GM12878 (cell line): ENCODE results near the gene RPGRIP1L. TPM values are rescaled to one million over a fixed set of nuclear protein-coding genes. Genes with fewer than 3 reads are reported as not detected.

Source experiments
- ATAC-seq: fragments of 200-7000 bp; cut with Tn5 transposase; 3 replicates; pipeline ENCODE4 v1.9.1; 2020; ENCODE audit warnings: mild to moderate bottlenecking, moderate library complexity
- BruUV-seq: library from RNA; stranded (reverse); fragments of 400-500 nt; replicated peaks from 2 replicates; lab custom pipeline; 2021; lab: Mats Ljungman, UMichigan
- CTCF ChIA-PET: fragments of 300-600 bp; sonication (Branson Sonifier 250); formaldehyde crosslinking; extraction: SDS; loops from one replicate; lab custom pipeline; 2021; ENCODE audit warnings: inconsistent platforms; lab: Yijun Ruan, JAX
- POLR2A ChIA-PET: fragments of 350-600 bp; formaldehyde crosslinking; extraction: SDS; loops from one replicate; lab custom pipeline; 2021; ENCODE audit warnings: inconsistent platforms; lab: Charles Lee
- RAD21 ChIA-PET: fragments of 300-600 bp; sonication (Branson Sonifier 250); formaldehyde crosslinking; loops from one replicate; lab custom pipeline; 2023; ENCODE audit warnings: antibody characterized with exemption; ENCODE audit not compliant: unreplicated experiment; lab: Charles Lee
- SMC1A ChIA-PET: fragments of 300-600 bp; sonication (Branson Sonifier 250); formaldehyde crosslinking; loops from one replicate; lab custom pipeline; 2023; ENCODE audit not compliant: unreplicated experiment, uncharacterized antibody; lab: Charles Lee
- DNase-seq: peaks from one replicate; pipeline ENCODE4 v3.0.0-alpha.2; 2011; ENCODE audit warnings: low read depth, low spot score
- FAIRE-seq: peaks from 3 replicates; lab custom pipeline; 2011; peaks lifted over from hg19 to GRCh38; lab: Jason Lieb, UNC
- H2AFZ ChIP-seq: 2 replicates; pipeline ENCODE4 v1.6.0; 2011; ENCODE audit warnings: low read depth, low read length, control low read depth; ENCODE audit not compliant: control insufficient read depth
- H3K27ac ChIP-seq: 2 replicates; pipeline ENCODE4 v1.5.1; 2011; ENCODE audit warnings: control low read depth; ENCODE audit not compliant: control insufficient read depth, insufficient read depth
- H3K27me3 ChIP-seq, 2 experiments: replicated peaks in 1 of 2; 2 replicates each; pipeline versions ENCODE4 v1.6.0 to v1.6.1; 2011; ENCODE audit warnings: low read length in 1 of 2; ENCODE audit not compliant: control insufficient read depth in 2 of 2, insufficient read depth in 2 of 2
- H3K36me3 ChIP-seq, 2 experiments: 2 replicates each; pipeline ENCODE4 v1.5.1; 2011; ENCODE audit warnings: low read length in 1 of 2; ENCODE audit not compliant: control insufficient read depth in 2 of 2, insufficient read depth in 2 of 2
- H3K4me1 ChIP-seq: 2 replicates; pipeline ENCODE4 v1.6.1; 2011; ENCODE audit warnings: mild to moderate bottlenecking, low read length, moderate library complexity, mixed read lengths; ENCODE audit not compliant: control insufficient read depth, insufficient read depth
- H3K4me2 ChIP-seq: 2 replicates; pipeline ENCODE4 v1.6.0; 2011; ENCODE audit warnings: control low read depth; ENCODE audit not compliant: control insufficient read depth, insufficient read depth
- H3K4me3 ChIP-seq: fragments of 200-600 bp; sonication (generic); 2 replicates; pipeline ENCODE4 v1.5.1; 2016
- H3K79me2 ChIP-seq: 2 replicates; pipeline ENCODE4 v1.6.0; 2011; ENCODE audit warnings: low read length; ENCODE audit not compliant: control insufficient read depth, insufficient read depth
- H3K9ac ChIP-seq: 2 replicates; pipeline ENCODE4 v1.8.0; 2011; ENCODE audit warnings: low read length, control low read depth, mixed read lengths; ENCODE audit not compliant: control insufficient read depth, insufficient read depth
- H3K9me3 ChIP-seq: replicated peaks from 3 replicates; pipeline ENCODE4 v1.5.1; 2011; ENCODE audit warnings: mild to moderate bottlenecking, low read length; ENCODE audit not compliant: control insufficient read depth, insufficient read depth
- H4K20me1 ChIP-seq: 2 replicates; pipeline ENCODE4 v1.6.0; 2011; ENCODE audit not compliant: control insufficient read depth, insufficient read depth
- CHD2 ChIP-seq: IDR thresholded peaks from 2 replicates; pipeline ENCODE4 v1.6.1; 2011; ENCODE audit warnings: low read depth, low read length, improper control_type of control experiment, borderline replicate concordance
- EED ChIP-seq: sonication (generic); IDR thresholded peaks from 2 replicates; pipeline ENCODE4 v1.6.1; 2016; ENCODE audit warnings: antibody characterized with exemption, low read depth
- EGR1 ChIP-seq, 2 experiments: IDR thresholded peaks; 1 replicate in 1 of 2; 2 replicates in 1 of 2; pipeline ENCODE4 v1.6.1; 2011 to 2012; ENCODE audit warnings: low read depth in 2 of 2, low read length in 2 of 2, borderline replicate concordance in 1 of 2, mild to moderate bottlenecking in 1 of 2, moderate library complexity in 1 of 2
- HDGF ChIP-seq: fragments of 450-650 bp; IDR thresholded peaks from 2 replicates; pipeline ENCODE4 v1.6.1; 2016; ENCODE audit warnings: antibody characterized with exemption
- IKZF1 ChIP-seq: fragments of 450-650 bp; conservative IDR thresholded peaks from 2 replicates; pipeline ENCODE4 v1.6.1; 2017; ENCODE audit warnings: antibody characterized with exemption, mild to moderate bottlenecking
- MAX ChIP-seq: IDR thresholded peaks from 2 replicates; pipeline ENCODE4 v1.6.1; 2012; ENCODE audit warnings: low read depth, low read length, improper control_type of control experiment
- MXI1 ChIP-seq: fragments of 150-350 bp; IDR thresholded peaks from 2 replicates; pipeline ENCODE4 v1.6.1; 2011; ENCODE audit warnings: low read depth, mild to moderate bottlenecking, inconsistent platforms, low read length, improper control_type of control experiment
- NBN ChIP-seq: fragments of 450-650 bp; IDR thresholded peaks from 2 replicates; pipeline ENCODE4 v1.6.1; 2016
- NR2C1 ChIP-seq: fragments of 450-650 bp; IDR thresholded peaks from 2 replicates; pipeline ENCODE4 v1.6.1; 2017; ENCODE audit warnings: antibody characterized with exemption, mild to moderate bottlenecking, moderate library complexity
- SIN3A ChIP-seq: IDR thresholded peaks from 2 replicates; pipeline ENCODE4 v1.6.1; 2012; ENCODE audit warnings: low read depth, low read length, improper control_type of control experiment
- SREBF2 ChIP-seq: IDR thresholded peaks from 2 replicates; pipeline ENCODE4 v1.6.1; 2012; ENCODE audit warnings: mild to moderate bottlenecking, low read length
- SRF ChIP-seq, 2 experiments: IDR thresholded peaks; 2 replicates each; pipeline ENCODE4 v1.6.1; 2011; ENCODE audit warnings: low read depth in 2 of 2, low read length in 2 of 2, mild to moderate bottlenecking in 1 of 2, moderate library complexity in 1 of 2
- YBX1 ChIP-seq: fragments of 450-650 bp; IDR thresholded peaks from 2 replicates; pipeline ENCODE4 v1.6.1; 2016; ENCODE audit warnings: antibody characterized with exemption
- whole genome bisulfite sequencing: methylation state at CpG from one replicate; pipeline ENCODE4 v1.1.6; 2016; ENCODE audit warnings: low lambda C conversion rate; ENCODE audit not compliant: insufficient replicate concordance, insufficient coverage; ENCODE audit errors: missing lambda C conversion rate; 5-methylcytosine and 5-hydroxymethylcytosine counted together
- in situ Hi-C: fragments of 300-500 bp; cut with MboI; formaldehyde crosslinking; loops from 9 replicates; pipeline ENCODE4 v1.14.3; 2018; ENCODE audit warnings: mixed read lengths
- intact Hi-C: fragments of 100-400 bp; cut with micrococcal nuclease; formaldehyde crosslinking; loops from one replicate; pipeline ENCODE4 v1.14.2; 2022; ENCODE audit not compliant: unreplicated experiment
- polyA plus RNA-seq, 11 experiments: library from polyadenylated mRNA; depleted of rRNA in 4 of 11; unstranded in 6 of 11; stranded (reverse) in 5 of 11; fragments of >200 nt; fragmentation: Nextera tagmentation in 4 of 11; fragmentation: Illumina TruSeq in 1 of 11; extraction: Ambion mirVana in 4 of 11; extraction: Trizol in 1 of 11; gene quantifications; 1 replicate in 1 of 11; 2 replicates in 10 of 11; pipeline versions ENCODE4 v1.2.1 to v1.2.3, GENCODE V29; 2011 to 2016; ENCODE audit warnings: inconsistent platforms in 2 of 11, missing spikeins in 2 of 11, low read depth in 1 of 11
- total RNA-seq, 4 experiments: library from RNA; depleted of rRNA in 3 of 4; stranded (reverse); fragments of >200 nt in 3 of 4; fragmentation: Illumina TruSeq in 1 of 4; extraction: Trizol in 1 of 4; gene quantifications; 2 replicates each; pipeline versions ENCODE4 v1.2.1 to v1.2.3, GENCODE V29; 2013 to 2021
- TF ChIP-seq, protein P1 (sequence below): IDR thresholded peaks from 2 replicates; pipeline ENCODE4 v1.6.1; 2011; ENCODE audit warnings: mild to moderate bottlenecking, low read depth, low read length, moderate library complexity; ENCODE audit not compliant: insufficient replicate concordance
- TF ChIP-seq, protein P2 (sequence below): fragments of 150-350 bp; IDR thresholded peaks from 2 replicates; pipeline ENCODE4 v1.6.1; 2014; ENCODE audit warnings: mild to moderate bottlenecking, low read depth, low read length

The RPGRIP1L gene
- total and polyA plus RNA-seq, 10 of the 15 experiments (the other 5 are each of a cell fraction or from before 2014, with no cell fraction given), result 3.5 to 9.6 (median 4.4) TPM

- Histone ChIP-seq H3K4me1 (no peaks in the 10 kb centered on the region), H3K9me3 (no peaks in the 10 kb centered on the region), H3K4me3 (no peak overlapping the region), H3K4me2 (no peak overlapping the region), H4K20me1 (no peaks in the 10 kb centered on the region), H3K27me3 (no peaks in the 10 kb centered on the region), H3K36me3 (no peaks in the 10 kb centered on the region), H3K9ac (no peak overlapping the region), H3K27ac (no peak overlapping the region), H2AFZ (no peak overlapping the region), H3K79me2 (no peaks in the 10 kb centered on the region)
- SMC1A ChIA-PET, result interaction anchor here (0.6 kb wide), 1 partner anchor 27 kb away, joined by 3 read pairs; no protein-coding TSS in a partner anchor
- in situ Hi-C loops (no loop called here), intact Hi-C loops (no loop called here)
- CTCF ChIA-PET, result interaction anchor here (0.6 to 1.0 kb wide), 2 partner anchors 69 to 1431 kb away, joined by 3 read pairs; no protein-coding TSS in a partner anchor
- POLR2A ChIA-PET, result no interaction called here
- FAIRE-seq (no peak), ATAC-seq (no peak; the same call in 2 of the 3 replicates), DNase-seq (no peak)
- TF ChIP-seq EED (no peak), EGR1 (IDR thresholded peaks at IDR 0.05; ENCODE audit: borderline replicate concordance in 1 of 2, low read depth in 2 of 2, low read length in 2 of 2) (no peak), SREBF2 (no peak), SRF (IDR thresholded peaks at IDR 0.05; ENCODE audit: low read depth in 2 of 2, low read length in 2 of 2) (no peak), HDGF (no peak), MAX (no peak)
- WGBS, result 48% methylated on average over 3 of the region's 3 CpGs
- no TSS peak for BruUV-seq
- RAD21 ChIA-PET, result no interaction called here
Observed at GRCh38 chr16:53619235-53619634, 84.4 kb downstream of the RPGRIP1L start.

GRCh38 chr16:53614346-53614745 lies 89.3 kb downstream of the RPGRIP1L start:
- Histone ChIP-seq H3K27ac (no peak overlapping the region), H3K79me2 (no peaks in the 10 kb centered on the region), H4K20me1 (no peaks in the 10 kb centered on the region), H3K27me3 (no peaks in the 10 kb centered on the region), H3K9ac (no peak overlapping the region), H3K4me3 (no peak overlapping the region), H3K9me3 (no peaks in the 10 kb centered on the region), H3K4me2 (no peak overlapping the region), H3K36me3 (no peaks in the 10 kb centered on the region), H2AFZ (no peak overlapping the region), H3K4me1 (no peaks in the 10 kb centered on the region)
- ChIA-PET SMC1A (interaction anchor here (0.8 kb wide), 1 partner anchor 78 kb away, joined by 3 read pairs; no protein-coding TSS in a partner anchor), RAD21 (no interaction called here), POLR2A (no interaction called here), CTCF (no interaction called here)
- FAIRE-seq (no peak), ATAC-seq (no peak), DNase-seq (no peak)
- 100% methylated on average over 1 of the region's 1 CpG for WGBS
- in situ Hi-C loops, result no loop called here
- BruUV-seq, result no TSS peak
- intact Hi-C loops, result no loop called here
- TF ChIP-seq YBX1 (no peak), IKZF1 (no peak), NR2C1 (no peak), MXI1 (no peak), SIN3A (no peak), NBN (no peak), CHD2 (no peak)
- TF ChIP-seq, protein P1, sequence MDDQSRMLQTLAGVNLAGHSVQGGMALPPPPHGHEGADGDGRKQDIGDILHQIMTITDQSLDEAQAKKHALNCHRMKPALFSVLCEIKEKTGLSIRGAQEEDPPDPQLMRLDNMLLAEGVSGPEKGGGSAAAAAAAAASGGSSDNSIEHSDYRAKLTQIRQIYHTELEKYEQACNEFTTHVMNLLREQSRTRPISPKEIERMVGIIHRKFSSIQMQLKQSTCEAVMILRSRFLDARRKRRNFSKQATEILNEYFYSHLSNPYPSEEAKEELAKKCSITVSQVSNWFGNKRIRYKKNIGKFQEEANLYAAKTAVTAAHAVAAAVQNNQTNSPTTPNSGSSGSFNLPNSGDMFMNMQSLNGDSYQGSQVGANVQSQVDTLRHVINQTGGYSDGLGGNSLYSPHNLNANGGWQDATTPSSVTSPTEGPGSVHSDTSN, result no peak
- TF ChIP-seq, protein P2, sequence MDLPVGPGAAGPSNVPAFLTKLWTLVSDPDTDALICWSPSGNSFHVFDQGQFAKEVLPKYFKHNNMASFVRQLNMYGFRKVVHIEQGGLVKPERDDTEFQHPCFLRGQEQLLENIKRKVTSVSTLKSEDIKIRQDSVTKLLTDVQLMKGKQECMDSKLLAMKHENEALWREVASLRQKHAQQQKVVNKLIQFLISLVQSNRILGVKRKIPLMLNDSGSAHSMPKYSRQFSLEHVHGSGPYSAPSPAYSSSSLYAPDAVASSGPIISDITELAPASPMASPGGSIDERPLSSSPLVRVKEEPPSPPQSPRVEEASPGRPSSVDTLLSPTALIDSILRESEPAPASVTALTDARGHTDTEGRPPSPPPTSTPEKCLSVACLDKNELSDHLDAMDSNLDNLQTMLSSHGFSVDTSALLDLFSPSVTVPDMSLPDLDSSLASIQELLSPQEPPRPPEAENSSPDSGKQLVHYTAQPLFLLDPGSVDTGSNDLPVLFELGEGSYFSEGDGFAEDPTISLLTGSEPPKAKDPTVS, result no peak
